Activated T-helper 1 cell treated with anti-CD3 and anti-CD28 coated beads, Interleukin-2, amount 50 U/mL, for 16 hours (primary cell): Measurements from ENCODE around the gene ZNF467.

Source experiments
- DNase-seq, 2 donors: peaks; one replicate each; pipeline ENCODE4 v3.0.0-alpha.2; 2020; ENCODE audit warnings: low read depth in 1 of 2, low spot score in 1 of 2

ZNF467 gene

DNA sequence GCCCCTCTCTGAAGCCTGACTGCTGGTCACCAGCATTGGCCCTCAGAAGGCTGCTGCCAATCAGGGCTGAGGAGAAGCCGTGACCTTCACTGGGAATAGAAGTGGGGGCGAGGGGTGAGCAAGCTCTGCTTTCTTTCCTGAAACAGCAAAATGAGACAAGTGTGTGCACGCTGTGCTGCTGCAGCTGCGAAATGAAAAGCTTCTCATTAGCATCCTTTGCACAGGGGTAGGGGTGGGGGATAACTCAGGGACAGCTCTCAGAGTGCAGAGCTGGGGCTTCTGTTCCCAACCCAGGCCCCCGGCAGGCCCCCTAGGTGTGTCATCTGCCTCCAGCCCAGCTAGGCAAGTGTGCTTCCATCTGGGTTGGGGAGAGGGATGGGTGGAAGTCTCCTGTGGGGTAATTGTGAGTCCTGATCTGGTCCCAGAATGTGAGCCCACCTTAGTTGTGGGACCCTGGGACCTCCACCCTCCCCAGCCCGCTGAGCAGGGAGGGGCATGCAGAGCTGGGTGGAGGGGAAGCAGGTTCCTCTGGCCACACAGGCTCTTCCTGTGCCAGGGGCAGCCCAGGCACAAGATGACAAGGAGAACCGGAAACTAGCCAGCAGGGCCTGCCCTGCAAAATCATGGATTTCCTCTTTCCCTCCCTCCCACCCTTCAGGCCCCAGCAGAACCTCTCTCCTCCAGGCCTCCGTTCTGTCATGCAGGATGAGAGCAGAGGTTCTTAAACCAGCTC lies 22.2 kb downstream of the ZNF467 start:
- no peak for DNase-seq

DNA sequence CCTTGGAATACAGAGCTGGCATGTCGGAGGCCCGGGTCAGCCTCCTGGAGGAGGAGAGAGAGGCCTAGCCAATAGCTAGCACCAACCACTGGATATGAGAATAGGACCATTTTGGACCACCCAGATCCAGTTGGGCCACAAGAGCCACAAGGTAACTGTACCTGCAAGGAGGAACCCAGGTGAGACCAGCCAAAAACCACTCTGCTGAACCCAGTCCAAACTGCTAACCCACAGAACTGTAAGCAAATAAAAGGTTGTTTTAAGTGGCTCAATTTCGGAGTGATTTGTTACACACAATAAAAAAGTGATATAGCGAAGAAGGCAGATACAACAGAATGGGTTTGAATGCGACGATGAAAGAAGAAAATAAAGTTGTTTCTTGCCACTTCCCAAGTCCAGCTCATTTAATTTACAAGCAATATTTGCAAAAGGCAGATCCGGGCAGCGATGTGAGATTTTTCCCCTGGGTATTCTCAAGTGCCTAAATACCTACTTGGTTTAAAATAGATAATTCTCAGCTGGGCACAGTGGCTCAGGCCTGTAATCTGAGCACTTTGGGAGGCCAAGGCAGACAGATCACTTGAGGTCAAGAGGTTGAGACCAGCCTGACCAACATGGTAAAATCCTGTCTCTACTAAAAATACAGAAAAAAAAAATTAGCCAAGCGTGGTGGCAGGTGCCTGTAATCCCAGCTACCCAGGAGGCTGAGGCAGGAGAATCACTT lies 23.1 kb downstream of the ZNF467 start:
- DNase-seq = no peak

DNA sequence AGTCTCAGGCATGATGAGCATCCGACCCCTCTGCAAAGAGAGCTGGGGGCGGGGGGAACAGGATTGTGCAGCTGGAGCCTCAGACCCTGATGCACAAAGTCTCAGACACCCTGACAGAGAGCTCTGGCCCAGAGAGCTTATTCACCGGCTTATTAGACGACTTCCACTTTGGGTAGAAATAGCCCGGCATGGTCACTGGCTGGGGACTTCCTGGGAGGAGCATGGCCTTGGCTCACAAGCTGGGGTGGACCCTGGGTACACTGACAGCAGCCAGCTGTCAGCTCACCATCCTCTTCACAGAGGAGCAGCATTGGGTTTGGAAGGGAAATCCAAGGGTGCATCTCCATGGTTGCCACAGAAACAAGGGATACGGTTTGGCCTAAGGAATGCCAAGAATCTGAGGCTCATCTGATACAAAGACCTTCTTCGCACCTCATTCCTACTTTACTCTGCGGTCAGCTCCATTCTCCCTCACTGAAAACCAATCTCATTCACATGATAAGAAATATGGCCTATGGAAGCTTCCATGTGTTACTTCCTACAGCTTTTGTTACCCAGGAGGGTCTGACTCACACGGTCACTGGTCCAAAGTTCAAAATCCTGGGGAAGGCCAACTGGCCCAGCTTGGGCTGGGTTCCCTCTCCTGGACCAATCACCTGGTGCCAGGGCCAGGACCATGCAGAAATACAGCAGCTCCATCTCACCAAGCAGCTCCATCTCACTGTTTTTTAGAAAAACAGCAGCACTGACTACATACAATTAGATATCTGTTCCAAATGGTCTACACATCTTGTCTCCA lies 25.1 kb downstream of the ZNF467 start:
- no peak for DNase-seq

DNA sequence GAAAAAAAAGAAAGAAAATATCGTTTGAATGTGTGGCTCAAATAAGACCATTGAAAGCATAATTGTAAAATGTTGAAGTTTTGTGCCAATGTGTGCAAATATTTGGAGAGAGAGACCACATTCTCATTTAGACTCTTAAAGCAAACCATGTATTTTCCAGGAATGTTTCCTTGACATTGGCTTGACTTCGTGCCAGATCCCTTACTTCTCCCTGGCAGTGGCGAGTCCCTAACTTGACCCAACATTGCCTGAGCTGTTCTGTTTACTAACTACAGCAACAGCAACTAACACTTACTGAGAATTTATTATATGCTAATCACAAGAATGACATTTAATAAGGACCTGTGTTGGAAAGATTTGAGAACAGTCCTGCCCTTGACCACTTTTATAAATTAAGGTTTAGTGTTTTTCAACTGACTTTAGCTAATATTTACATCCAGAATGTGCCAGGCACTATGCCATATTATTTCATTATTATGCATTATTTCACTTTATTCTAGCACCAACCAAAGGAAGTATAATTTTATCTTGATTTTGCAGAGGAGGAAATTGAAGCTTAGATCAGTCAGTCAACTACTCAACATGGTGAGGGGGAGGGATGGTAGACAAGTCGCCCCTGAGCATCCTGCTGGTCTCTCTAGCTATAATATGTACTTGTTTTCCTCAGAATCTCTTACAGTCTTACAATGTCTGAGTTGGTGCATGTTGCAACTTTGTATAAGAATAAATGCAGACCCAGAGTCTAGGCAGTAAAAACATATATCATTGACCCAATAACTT lies 29.7 kb downstream of the ZNF467 start:
- DNase-seq = no peak

DNA sequence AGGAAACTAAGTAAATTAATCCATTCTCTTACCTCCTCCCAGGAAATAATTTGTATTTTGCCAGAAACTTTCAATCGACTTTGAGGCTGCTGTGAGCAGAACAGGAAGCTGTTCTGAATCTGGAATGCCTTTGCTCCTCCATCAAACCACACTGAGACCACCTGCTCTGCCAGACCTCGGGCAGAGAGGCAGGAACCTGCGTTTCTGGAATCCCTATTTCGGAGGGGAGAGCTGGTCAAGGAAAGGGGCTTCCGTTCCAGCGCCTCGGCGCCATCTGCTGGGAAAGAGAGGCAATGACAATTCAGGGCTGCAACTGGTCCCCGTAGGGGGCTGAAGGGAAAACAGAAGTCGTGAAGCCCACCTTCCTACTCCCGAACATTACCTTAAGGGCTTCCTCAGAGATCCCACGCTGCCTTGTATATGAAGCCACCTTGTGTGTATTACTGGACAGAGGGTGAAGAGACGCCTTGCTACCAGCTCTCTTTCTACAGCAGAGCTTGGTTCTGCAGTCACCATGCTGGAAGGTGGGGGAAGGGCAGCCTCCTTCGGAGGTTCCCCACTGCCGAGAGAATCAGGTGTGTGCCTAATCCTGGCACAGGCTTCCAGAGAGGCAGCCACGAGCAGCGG lies 31.2 kb downstream of the ZNF467 start:
- peak; percentile 25 to 36 for DNase-seq

DNA sequence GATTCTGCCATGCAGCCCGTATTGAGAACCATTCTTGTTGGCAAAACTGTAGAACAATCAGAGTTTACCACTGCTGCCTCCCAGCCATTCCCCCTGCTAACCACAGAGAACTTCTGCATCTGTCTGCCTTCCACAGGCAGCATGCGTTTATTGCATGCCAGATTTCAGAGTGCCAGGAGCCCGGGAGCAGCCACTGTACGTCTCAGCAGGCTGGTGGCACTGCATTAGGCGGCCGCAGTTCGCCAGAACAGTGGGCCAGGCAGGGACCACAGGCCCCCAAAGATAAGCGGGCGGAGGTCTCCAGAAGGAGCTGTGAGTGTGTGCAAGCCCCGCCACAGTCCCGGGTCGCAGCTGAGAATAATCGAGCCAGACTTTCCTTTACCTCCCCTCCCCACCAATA lies 31.8 kb downstream of the ZNF467 start:
- DNase-seq = no peak

DNA sequence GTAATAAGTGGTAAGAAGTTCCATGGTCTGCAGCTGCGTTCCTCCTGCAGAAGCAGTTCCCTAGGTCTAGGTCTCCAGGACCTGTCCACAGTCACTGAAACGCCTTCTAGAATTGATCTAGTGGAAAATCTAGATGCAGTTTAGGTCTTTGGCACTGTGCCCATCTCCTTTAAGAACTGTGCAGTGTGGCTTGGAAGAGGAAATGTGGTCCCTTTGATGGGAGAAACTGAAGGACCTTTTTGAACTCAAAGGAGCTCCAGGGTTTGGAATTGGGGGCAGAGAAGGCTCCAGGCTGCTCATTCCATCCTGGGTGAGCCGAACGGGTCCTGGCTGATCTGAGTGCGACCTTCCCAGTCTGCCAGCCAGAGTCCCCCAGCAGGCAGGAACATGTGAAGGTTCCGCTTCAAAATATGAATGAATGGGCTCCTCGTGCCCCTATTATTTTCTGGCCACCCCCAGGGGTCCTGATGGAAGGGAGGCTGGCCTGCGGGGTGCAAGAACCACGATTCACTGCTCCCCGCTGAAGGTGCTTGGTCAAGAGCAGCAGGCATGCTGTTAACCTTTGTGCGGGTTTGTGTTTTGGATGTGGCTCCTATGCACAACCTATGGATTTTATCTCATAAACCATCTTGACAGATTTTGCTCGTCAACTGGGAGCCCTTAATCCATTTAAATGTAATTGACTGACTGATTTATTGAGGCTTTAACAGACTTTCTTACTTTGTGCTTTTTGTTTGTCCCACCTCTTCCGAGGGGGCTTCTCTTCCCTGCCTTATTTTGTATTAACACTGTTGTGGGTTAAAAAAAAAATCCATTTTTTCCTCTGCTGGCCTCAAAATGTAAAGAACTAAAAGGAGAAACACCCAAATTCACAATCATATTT lies 36.7 kb downstream of the ZNF467 start:
- no peak for DNase-seq

DNA sequence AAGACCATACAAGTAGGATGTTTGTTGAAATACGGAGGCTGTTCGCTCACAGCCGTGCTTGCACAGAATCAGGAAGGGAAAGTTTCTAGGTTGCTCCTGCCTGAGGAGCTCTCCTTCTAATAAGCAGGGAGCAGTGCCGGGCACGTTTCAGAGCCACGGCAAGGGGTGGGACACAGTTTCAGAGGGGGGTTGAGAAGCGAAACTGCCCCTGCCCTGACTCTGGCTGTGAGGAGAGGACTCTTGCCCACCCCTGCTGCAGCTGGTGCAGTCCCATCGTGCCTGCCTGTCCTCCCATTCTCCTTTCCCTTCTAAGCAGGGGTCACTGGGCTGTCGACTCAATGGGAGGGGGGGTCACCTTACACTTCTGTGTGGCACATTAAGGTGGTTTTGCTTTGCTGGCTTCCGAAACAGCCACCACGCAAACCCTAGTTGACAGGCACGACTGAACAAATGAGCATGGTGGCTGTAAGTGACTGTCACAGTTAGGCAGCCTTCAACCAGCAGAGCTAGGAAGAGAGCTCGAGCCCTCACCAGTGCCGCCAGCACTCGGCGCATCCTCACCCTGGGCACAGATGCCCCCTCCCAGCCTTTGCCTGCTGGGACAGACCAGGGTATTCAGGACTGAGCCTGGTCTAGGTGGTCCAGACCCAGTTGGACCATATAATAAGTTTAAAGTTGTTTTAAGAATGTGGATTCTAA lies 37.5 kb downstream of the ZNF467 start:
- DNase-seq = no peak

DNA sequence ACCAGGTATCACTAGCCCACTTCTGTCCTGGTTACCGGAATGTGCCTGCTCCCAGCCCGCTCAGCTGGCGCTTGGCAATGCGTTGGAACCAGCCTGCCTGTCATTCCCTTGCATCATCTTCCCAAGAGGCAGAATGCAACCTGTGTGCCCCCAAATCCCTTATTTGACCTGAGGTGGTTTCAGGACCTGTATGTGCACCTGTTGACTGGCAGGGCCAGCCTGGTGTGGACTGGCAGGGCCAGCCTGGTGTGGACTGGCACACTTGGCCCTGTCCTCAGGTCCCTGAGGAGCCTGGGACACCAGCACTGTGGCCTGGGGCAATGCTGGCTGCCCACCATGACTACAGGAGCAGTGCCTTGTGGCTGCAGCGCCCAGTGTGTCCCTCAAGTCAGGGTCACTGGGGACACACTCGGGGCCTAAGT lies 38.2 kb downstream of the ZNF467 start:
- DNase-seq = no peak

DNA sequence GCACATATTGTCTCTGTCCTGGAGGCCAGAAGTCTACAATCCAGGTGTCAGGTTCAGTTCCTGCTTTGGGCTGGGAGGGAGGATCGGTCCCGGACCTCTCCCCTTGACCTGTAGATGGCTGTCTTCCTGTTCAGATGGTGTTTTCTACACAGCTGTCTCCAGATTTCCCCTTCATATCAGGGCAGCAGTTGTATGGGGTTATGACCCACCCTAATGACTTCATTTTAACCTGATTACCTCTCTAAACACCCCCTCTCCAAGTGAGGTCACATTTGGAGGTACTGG lies 38.7 kb downstream of the ZNF467 start:
- DNase-seq = no peak

DNA sequence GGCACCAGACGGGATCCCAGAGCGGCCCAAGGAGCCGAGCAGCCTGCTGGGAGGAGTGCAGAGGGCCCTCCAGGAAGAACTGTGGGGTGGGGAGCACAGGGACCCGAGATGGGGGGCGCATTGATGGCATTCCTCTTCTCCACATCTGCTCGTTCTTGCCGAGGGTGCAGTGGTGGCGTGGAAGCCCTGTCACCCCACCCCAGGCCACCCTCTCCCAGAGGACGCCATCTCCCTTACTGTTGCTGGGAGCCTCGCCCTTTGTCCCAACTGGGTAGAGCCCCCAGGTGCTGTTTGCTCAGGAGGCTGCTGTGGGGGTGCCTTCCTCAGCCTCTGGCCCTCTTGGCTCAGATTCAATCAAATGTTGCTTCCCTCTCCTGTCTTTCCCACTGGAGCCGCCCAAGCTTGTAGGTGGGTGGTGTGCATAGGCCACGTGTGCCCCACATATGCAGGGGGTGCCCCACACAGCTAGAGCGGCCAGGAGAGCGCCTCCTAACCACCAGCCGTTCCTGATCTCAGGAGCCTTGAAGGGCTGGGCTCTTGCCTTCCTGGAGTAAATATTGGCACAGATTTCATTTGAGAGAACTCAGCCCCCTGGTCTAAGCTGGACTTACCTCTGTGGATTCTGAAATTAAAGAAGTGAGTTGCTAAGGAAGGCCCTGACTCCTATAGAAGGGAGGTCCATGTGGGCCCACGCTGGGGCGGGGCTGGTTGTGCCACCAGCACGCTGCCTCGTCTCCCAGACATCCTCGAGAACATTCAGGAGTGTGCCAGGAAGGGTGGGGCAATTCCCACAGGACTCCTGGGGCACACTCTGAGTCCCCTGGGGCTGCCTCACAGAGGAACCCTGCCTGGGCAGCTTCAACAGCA lies 39.2 kb downstream of the ZNF467 start:
- DNase-seq = no peak

DNA sequence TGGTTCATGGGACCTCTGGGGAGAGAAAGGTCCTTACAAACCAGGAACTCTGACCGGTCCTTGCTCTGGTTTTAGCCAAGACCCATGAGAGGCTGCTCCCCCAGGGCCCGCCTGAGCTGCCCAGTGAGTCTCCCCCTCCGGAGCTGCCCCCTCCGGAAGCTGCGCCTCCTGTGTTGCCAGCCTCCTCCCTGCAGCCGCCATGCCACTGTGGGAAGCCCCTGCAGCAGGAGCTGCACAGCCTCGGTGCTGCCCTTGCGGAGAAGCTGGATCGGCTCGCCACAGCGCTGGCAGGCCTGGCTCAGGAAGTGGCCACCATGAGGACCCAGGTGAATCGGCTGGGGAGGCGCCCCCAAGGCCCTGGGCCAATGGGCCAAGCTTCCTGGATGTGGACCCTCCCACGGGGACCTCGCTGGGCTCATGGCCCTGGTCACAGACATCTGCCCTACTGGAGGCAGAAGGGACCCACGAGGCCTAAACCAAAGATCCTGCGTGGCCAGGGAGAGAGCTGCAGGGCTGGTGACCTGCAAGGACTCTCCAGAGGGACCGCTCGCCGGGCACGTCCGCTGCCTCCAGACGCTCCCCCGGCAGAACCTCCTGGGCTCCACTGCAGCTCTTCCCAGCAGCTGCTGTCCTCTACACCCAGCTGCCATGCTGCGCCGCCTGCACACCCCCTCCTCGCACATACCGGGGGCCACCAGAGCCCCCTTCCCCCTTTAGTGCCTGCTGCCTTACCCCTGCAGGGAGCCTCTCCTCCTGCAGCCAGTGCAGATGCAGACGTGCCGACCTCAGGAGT lies 40.1 kb downstream of the ZNF467 start:
- no peak for DNase-seq

DNA sequence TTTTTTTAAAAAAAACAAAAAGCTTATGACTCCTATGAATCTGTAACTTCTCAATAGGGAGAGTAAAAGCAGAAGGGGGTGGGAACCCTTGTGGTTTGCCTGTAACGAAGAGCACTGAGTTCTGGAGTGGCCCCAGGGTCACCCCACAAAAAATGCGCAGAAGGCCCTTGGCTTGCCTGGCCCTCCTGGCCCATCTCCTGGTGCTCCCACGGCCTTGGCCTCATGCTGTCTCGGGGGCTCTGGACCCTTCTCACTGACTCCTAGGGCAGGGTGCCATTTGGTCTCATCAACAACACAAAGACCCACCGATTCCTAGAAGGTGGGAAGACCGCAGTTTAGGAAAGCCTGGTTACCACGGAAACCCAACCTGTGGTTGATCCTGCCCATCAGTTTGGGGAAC lies 40.8 kb downstream of the ZNF467 start:
- no peak for DNase-seq

DNA sequence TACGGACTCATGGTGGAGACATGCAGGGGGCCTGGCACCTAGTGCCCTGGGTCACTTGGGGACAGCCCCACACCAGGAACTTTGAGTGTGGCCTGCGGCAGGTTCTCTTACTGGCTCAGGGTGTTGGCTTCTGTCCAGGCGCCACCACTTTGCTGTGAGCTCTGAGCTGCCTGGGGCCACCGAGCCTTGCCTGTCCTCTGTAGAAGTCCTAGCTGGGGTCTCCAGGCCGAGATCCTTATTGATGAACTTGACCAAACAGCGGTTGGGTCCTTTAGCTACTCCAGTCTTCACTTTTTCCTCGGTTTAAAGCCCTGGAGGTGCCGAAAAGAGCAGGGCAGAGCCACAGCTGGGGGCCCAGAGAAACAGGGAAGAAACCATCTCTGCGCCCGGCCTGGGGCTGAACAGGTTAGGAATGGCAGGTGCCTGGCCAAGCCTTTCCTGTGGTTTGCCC lies 41.3 kb downstream of the ZNF467 start:
- no peak for DNase-seq

DNA sequence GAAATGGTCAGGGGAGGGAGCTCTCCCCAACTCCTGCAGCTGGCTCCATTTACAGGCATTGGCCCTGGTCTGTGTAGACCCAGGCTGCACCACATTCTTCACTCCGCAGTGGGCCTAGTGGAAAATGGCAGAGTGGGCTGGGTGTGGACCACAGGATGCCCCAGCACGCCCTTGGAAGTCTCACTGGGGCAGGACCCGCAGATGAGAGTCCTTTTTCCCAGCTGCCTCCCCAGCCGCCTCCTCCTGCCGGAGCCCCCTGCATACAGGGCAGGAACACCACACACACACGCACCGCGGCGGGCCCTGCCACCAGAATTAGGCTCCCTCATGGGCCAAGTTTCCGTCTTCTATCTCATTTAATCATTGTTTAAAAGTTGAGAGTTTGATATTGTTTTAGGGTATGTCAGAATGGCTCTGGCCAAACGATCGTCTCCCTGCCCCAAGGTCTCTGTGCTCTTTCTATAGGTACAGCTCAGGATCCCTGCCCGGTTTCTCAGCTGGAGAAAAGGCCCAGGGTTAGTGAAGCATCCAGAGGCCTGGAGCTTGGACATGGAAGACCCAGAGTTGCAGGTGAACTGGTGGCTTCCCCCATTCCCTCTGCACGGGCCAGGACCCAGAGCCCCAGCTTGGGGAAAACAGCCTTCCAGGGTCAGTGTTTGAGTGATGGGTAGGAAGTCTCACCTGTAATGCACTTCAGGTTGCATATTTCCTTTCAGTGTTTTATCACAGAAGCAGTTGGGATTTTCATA lies 42.0 kb downstream of the ZNF467 start:
- DNase-seq = no peak

DNA sequence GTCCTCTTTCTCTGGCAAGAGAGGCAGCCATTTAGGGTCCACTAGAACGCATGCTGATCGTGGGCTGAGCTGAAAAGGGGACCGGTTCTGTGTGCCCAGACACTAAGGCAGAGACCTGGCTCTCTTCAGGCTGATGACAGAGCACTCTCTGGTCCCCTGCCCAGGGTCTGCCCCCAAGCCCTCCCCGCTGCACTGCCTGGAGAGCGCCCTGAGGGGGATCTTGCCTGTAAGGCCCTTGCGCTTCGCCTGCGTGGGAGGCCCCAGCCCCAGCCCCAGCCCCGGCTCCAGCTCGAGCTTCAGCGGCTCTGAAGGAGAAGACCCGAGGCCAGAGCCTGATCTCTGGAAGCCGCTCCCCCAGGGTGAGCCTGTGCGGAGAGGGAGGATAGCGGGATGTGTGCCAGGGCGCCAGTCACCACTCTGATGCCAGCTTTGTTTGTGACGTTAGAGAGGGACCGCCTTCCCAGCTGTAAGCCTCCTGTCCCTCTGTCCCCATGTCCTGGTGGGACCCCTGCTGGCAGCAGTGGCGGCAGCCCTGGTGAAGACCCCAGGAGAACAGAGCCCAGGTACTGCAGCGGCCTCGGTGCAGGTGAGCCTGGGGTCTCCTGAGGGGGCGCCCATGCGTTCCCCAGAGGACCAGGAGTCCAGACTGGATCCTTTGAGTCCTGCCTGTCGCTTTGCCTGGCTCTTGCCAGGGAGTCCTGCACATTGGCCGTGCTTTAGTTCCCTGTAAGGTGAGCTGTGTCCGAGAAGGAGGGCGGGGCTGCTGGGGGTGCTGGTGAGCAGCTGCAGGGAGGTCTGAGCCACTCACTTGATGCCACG lies 43.2 kb downstream of the ZNF467 start:
- DNase-seq = no peak
